Measurements from ENCODE around the gene EN1.

DNA sequence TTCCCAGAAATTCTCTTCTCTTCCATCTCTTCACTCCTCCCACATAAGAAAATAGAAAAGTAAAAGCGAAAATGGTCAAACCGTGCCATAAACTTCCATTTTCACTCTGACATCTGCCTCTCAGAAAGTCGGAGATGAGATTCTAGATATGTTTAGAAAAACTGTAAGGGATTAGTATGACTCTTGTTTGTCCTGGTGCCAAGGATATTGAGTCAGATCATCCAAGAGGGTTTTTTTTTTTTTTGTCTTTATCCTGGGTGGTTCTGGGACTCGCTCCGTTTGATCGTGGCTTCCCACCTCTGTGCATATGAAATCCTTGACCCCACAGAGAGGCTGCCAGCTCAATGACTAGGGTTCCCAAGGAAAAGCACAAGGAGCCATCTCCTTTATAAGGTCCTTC, 17.3 kb downstream of the EN1 start:
- TF ChIP-seq, protein P1, sequence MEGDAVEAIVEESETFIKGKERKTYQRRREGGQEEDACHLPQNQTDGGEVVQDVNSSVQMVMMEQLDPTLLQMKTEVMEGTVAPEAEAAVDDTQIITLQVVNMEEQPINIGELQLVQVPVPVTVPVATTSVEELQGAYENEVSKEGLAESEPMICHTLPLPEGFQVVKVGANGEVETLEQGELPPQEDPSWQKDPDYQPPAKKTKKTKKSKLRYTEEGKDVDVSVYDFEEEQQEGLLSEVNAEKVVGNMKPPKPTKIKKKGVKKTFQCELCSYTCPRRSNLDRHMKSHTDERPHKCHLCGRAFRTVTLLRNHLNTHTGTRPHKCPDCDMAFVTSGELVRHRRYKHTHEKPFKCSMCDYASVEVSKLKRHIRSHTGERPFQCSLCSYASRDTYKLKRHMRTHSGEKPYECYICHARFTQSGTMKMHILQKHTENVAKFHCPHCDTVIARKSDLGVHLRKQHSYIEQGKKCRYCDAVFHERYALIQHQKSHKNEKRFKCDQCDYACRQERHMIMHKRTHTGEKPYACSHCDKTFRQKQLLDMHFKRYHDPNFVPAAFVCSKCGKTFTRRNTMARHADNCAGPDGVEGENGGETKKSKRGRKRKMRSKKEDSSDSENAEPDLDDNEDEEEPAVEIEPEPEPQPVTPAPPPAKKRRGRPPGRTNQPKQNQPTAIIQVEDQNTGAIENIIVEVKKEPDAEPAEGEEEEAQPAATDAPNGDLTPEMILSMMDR (conservative IDR thresholded peaks at IDR 0.05; ENCODE audit: low read depth, low read length), result no peak
- TF ChIP-seq EZH2 (IDR thresholded peaks at IDR 0.05; ENCODE audit: borderline replicate concordance, low read depth, low read length, poor library complexity, severe bottlenecking), result no peak
